SU-DHL-6 (cell line): Measurements from ENCODE around the gene RFC1.
"Not testable (repeated sequence)": the region's sequence is repeated elsewhere in the genome, so short reads cannot be mapped to it uniquely, and the experiment has no call there.

Experiments
- H2AFZ ChIP-seq: fragments of 200-600 bp; sonication (generic); 2 replicates; pipeline ENCODE4 v1.6.1; 2014; ENCODE audit warnings: low read depth, mild to moderate bottlenecking, moderate library complexity, mixed read lengths, antibody characterized with exemption, low read length; ENCODE audit not compliant: severe bottlenecking
- H3F3A ChIP-seq: fragments of 200-600 bp; shearing (Covaris generic); 2 replicates; pipeline ENCODE4 v1.6.0; 2016; ENCODE audit warnings: antibody characterized with exemption, mild to moderate bottlenecking; ENCODE audit not compliant: insufficient read depth
- H3K27ac ChIP-seq: fragments of 200-600 bp; sonication (generic); 2 replicates; pipeline ENCODE4 v1.5.1; 2016; ENCODE audit warnings: low read depth, mild to moderate bottlenecking, low read length, moderate library complexity, mixed read lengths
- H3K27me3 ChIP-seq: fragments of 200-600 bp; sonication (generic), shearing (Covaris generic); 2 replicates; pipeline ENCODE4 v1.6.0; 2014; ENCODE audit warnings: mild to moderate bottlenecking, low read length
- H3K36me3 ChIP-seq: fragments of 200-600 bp; sonication (generic); 2 replicates; pipeline ENCODE4 v1.6.1; 2014; ENCODE audit warnings: mild to moderate bottlenecking, low read length, mixed read lengths
- H3K4me2 ChIP-seq: fragments of 300-600, 200-600 bp; shearing (Covaris generic), sonication (generic); 2 replicates; pipeline ENCODE4 v1.6.0; 2014; ENCODE audit warnings: low read length, low read depth, mild to moderate bottlenecking; ENCODE audit not compliant: poor library complexity, severe bottlenecking
- H3K4me3 ChIP-seq: fragments of 200-600 bp; sonication (generic); 2 replicates; pipeline ENCODE4 v1.5.1; 2014; ENCODE audit warnings: antibody characterized with exemption, low read length, mild to moderate bottlenecking, mixed read lengths; ENCODE audit not compliant: insufficient read depth, poor library complexity, severe bottlenecking
- H3K79me2 ChIP-seq: fragments of 200-600 bp; sonication (generic); 2 replicates; pipeline ENCODE4 v1.6.1; 2014; ENCODE audit warnings: mild to moderate bottlenecking, low read length, moderate library complexity; ENCODE audit not compliant: insufficient read depth
- H3K9ac ChIP-seq: fragments of 200-600 bp; sonication (generic); 2 replicates; pipeline ENCODE4 v1.7.0; 2014; ENCODE audit warnings: mild to moderate bottlenecking, low read length
- H3K9me2 ChIP-seq: fragments of 200-600 bp; sonication (generic); replicated peaks from 2 replicates; pipeline ENCODE4 v1.6.1; 2014; ENCODE audit warnings: low read length; ENCODE audit not compliant: insufficient read depth
- H3K9me3 ChIP-seq: fragments of 200-600 bp; sonication (generic); 2 replicates; pipeline ENCODE4 v1.6.1; 2014; ENCODE audit warnings: low read length, mixed read lengths; ENCODE audit not compliant: insufficient read depth
- H4K20me1 ChIP-seq: fragments of 200-600 bp; sonication (generic); 2 replicates; pipeline ENCODE4 v1.6.1; 2014; ENCODE audit warnings: low read depth, mild to moderate bottlenecking, antibody characterized with exemption, low read length, moderate library complexity, mixed read lengths
- CTCF ChIP-seq: fragments of 200-600 bp; sonication (generic); IDR thresholded peaks from one replicate; pipeline ENCODE4 v1.5.1; 2017; ENCODE audit warnings: antibody characterized with exemption, mild to moderate bottlenecking, low read length, moderate library complexity; ENCODE audit not compliant: insufficient read depth, poor library complexity, severe bottlenecking
- EZH2phosphoT487 ChIP-seq: fragments of 200-600 bp; sonication (generic), shearing (Covaris generic); conservative IDR thresholded peaks from 2 replicates; pipeline ENCODE4 v1.6.1; 2018; ENCODE audit warnings: mild to moderate bottlenecking, antibody characterized with exemption, low read length, moderate library complexity, mixed read lengths

The RFC1 gene

GRCh38 chr4:39280770-39281169, 85.4 kb downstream of the RFC1 start:
- no peak for TF ChIP-seq EZH2phosphoT487
- TF ChIP-seq CTCF = no peak
- Histone ChIP-seq H3K4me2 (no peak overlapping the region), H3K9me3 (no peaks in the 10 kb centered on the region), H3K36me3 (peaks cover 10% of the 10 kb centered on the region; the same call in 1 of the 2 replicates), H3K27me3 (no peaks in the 10 kb centered on the region), H3K79me2 (no peaks in the 10 kb centered on the region), H3K9me2 (no peaks in the 10 kb centered on the region), H3K27ac (no peak overlapping the region), H4K20me1 (no peaks in the 10 kb centered on the region), H3K9ac (no peak overlapping the region), H3F3A (peaks cover 14% of the 10 kb centered on the region), H3K4me3 (no peak overlapping the region), H2AFZ (no peak overlapping the region)

DNA sequence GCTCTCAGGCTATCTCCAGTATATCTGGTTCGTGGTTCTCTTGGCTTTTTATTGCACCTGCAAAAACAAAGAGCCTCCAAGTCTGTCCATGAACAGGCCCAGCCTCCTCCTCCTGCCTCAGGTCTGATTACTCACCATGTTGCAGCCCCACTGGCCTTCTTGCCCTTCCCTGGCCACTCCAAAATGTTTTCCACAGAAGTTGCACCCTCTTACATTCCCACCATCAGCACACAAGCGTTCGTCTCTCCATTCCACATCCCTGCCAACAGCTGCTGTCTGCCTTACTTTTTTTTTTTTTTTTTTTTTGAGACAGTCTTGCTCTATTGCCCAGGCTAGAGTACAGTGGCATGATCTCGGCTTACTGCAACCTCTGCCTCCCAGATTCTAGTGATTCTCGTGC, 86.7 kb downstream of the RFC1 start:
- Histone ChIP-seq H4K20me1 (no peaks in the 10 kb centered on the region), H2AFZ (no peak overlapping the region), H3K27ac (no peak overlapping the region), H3K27me3 (no peaks in the 10 kb centered on the region), H3F3A (peaks cover 14% of the 10 kb centered on the region), H3K79me2 (no peaks in the 10 kb centered on the region), H3K9ac (no peak overlapping the region), H3K9me3 (no peaks in the 10 kb centered on the region), H3K4me3 (no peak overlapping the region), H3K36me3 (peaks cover 10% of the 10 kb centered on the region; the same call in 1 of the 2 replicates), H3K4me2 (no peak overlapping the region), H3K9me2 (no peaks in the 10 kb centered on the region)
- TF ChIP-seq EZH2phosphoT487 = no peak
- no peak for TF ChIP-seq CTCF

- Histone ChIP-seq H3K4me2 (no peak overlapping the region), H3K9me2 (no peaks in the 10 kb centered on the region), H3K27ac (no peak overlapping the region), H3K27me3 (no peaks in the 10 kb centered on the region), H3K4me3 (no peak overlapping the region), H3K36me3 (peaks cover 6% of the 10 kb centered on the region; the same call in 1 of the 2 replicates), H4K20me1 (no peaks in the 10 kb centered on the region), H2AFZ (no peak overlapping the region), H3K9me3 (no peaks in the 10 kb centered on the region), H3F3A (peaks cover 8% of the 10 kb centered on the region), H3K9ac (no peak overlapping the region), H3K79me2 (no peaks in the 10 kb centered on the region)
- no peak for TF ChIP-seq EZH2phosphoT487
- TF ChIP-seq CTCF = no peak
Measured at GRCh38 chr4:39278476-39278875, 87.7 kb downstream of the RFC1 start.

DNA sequence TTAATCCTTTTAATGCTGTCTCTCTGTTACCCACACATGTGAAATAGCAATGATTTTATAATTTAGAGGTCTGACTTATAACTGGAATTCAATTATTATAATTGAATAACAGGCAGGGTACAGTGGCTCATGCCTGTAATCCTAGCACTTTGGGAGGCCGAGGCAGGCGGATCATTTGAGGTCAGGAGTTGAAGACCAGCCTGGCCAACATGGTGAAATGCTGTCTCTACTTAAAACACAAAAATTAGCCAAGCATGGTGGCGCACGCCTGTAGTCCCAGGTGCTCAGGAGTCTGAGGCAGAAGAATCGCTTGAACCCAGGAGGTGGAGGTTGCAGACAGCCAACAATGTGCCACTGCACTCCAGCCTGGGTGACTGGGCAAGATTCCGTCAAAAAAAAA, 88.5 kb downstream of the RFC1 start:
- H3K27me3 ChIP-seq, H3K4me2 ChIP-seq, H4K20me1 ChIP-seq, H3K27ac ChIP-seq, H3K9me2 ChIP-seq, H2AFZ ChIP-seq, H3F3A ChIP-seq, H3K4me3 ChIP-seq, H3K79me2 ChIP-seq, H3K9ac ChIP-seq, H3K36me3 ChIP-seq, H3K9me3 ChIP-seq: not testable (repeated sequence)
